Thoracic aorta (tissue), 2 donors: ENCODE measurements around the gene IGF1R. TPM values are rescaled to one million over a fixed set of nuclear protein-coding genes. Genes with fewer than 3 reads are reported as not detected.

Experiments
- ATAC-seq: fragments of 150-250 bp; one replicate; pipeline ENCODE4 v1.8.0; 2017; ENCODE audit warnings: low read depth; ENCODE audit not compliant: insufficient number of reproducible peaks, low FRiP score
- DNase-seq: peaks from one replicate; pipeline ENCODE4 v3.0.0-alpha.2; 2020; ENCODE audit warnings: low spot score
- H3K27ac ChIP-seq, 2 donors: fragments of 200-600 bp; sonication (generic); 1 replicate in 1 of 2; 2 replicates in 1 of 2; pipeline ENCODE4 v1.5.1; 2016; ENCODE audit warnings: mild to moderate bottlenecking in 2 of 2, moderate library complexity in 2 of 2
- H3K27me3 ChIP-seq: fragments of 200-600 bp; sonication (generic); replicated peaks from 2 replicates; pipeline ENCODE4 v1.6.0; 2016; ENCODE audit warnings: mild to moderate bottlenecking; ENCODE audit not compliant: insufficient read depth
- H3K36me3 ChIP-seq: fragments of 200-600 bp; sonication (generic); one replicate; pipeline ENCODE4 v1.5.1; 2016
- H3K4me1 ChIP-seq, 2 donors: fragments of 200-600 bp; sonication (generic); 1 replicate in 1 of 2; 2 replicates in 1 of 2; pipeline versions ENCODE4 v1.5.1 to v1.6.0; 2016; ENCODE audit warnings: low read depth in 2 of 2, mild to moderate bottlenecking in 1 of 2; ENCODE audit not compliant: control insufficient read depth in 1 of 2
- H3K4me3 ChIP-seq: fragments of 200-600 bp; sonication (generic); 2 replicates; pipeline ENCODE4 v1.5.1; 2016; ENCODE audit warnings: mild to moderate bottlenecking
- H3K9me3 ChIP-seq: fragments of 200-600 bp; sonication (generic); 2 replicates; pipeline ENCODE4 v1.5.1; 2016
- total RNA-seq, 2 donors: library from RNA; depleted of rRNA; stranded (reverse); fragments of >200 nt; gene quantifications; one replicate each; pipeline versions ENCODE4 v1.1.0 to v1.2.3, GENCODE V29; 2016
- TF ChIP-seq, protein P1 (sequence below): fragments of 200-600 bp; sonication (generic); IDR thresholded peaks from one replicate; pipeline ENCODE4 v1.5.1; 2019; ENCODE audit warnings: antibody characterized with exemption

Gene IGF1R
- total RNA-seq, 2 donors from 2014 or later = 127 to 159 TPM

DNA sequence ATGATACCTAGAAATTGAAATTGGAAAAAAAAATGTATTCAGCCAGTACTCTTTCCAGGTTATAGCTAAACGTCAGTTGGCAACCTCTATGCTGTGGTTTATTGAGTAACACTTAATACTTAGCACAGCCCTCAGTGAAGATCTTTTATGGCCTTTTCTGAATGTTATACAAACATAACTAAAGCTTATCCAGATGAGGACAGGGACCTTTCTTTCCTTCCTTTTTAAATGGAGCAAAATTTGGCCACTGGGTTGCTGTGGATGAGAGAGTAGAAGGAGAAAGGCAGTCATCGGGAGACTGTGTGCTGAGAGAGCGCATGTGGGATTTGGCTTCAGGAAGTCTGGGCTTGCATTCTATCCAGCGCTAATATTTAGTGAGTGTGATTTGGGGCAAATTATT is 36.1 kb downstream of the IGF1R start:
- ATAC-seq (no peak), DNase-seq (no peak)
- Histone ChIP-seq H3K4me1 (peaks cover 24 to 78% of the 10 kb centered on the region in 2 donors), H3K36me3 (no peaks in the 10 kb centered on the region), H3K27me3 (no peaks in the 10 kb centered on the region), H3K9me3 (no peaks in the 10 kb centered on the region), H3K27ac (peak overlapping the region; percentile 8 to 30), H3K4me3 (peak overlapping the region; percentile 24)
- TF ChIP-seq, protein P1, sequence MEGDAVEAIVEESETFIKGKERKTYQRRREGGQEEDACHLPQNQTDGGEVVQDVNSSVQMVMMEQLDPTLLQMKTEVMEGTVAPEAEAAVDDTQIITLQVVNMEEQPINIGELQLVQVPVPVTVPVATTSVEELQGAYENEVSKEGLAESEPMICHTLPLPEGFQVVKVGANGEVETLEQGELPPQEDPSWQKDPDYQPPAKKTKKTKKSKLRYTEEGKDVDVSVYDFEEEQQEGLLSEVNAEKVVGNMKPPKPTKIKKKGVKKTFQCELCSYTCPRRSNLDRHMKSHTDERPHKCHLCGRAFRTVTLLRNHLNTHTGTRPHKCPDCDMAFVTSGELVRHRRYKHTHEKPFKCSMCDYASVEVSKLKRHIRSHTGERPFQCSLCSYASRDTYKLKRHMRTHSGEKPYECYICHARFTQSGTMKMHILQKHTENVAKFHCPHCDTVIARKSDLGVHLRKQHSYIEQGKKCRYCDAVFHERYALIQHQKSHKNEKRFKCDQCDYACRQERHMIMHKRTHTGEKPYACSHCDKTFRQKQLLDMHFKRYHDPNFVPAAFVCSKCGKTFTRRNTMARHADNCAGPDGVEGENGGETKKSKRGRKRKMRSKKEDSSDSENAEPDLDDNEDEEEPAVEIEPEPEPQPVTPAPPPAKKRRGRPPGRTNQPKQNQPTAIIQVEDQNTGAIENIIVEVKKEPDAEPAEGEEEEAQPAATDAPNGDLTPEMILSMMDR = no peak

GRCh38 chr15:98684995-98685525 is 36.7 kb downstream of the IGF1R start:
- H3K4me3 ChIP-seq = no peak overlapping the region
- peaks cover 29 to 82% of the 10 kb centered on the region in 2 donors for H3K4me1 ChIP-seq
- peak overlapping the region in 1 of 2 donors; percentile 8 for H3K27ac ChIP-seq
- TF ChIP-seq, protein P1 = no peak
- no peaks in the 10 kb centered on the region for H3K27me3 ChIP-seq
- no peaks in the 10 kb centered on the region for H3K9me3 ChIP-seq
- no peak for DNase-seq
- H3K36me3 ChIP-seq = no peaks in the 10 kb centered on the region
- ATAC-seq = no peak

DNA sequence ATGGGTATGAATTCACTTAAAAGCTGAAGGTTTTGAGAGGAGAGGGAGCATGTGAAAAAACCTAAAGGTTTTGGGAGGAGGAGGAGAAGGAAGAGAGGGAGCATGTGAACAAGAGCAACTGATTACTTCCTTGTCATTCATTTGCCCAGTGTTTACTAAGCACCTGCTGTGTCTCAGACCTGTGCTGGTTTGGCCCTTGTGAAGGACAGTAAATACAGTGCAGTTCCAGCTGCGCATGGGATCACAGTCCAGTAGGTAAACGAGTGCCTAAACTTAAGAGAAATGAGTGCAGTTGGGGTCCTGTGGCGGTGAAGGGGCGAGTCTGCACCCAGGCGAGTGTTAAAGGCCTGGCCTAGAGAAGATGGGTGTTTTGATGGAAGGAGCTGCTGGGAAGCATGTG is 38.6 kb downstream of the IGF1R start:
- ATAC-seq = no peak
- TF ChIP-seq, protein P1 = no peak
- Histone ChIP-seq H3K27me3 (no peaks in the 10 kb centered on the region), H3K4me1 (peaks cover 36 to 90% of the 10 kb centered on the region in 2 donors), H3K9me3 (no peaks in the 10 kb centered on the region), H3K36me3 (no peaks in the 10 kb centered on the region), H3K27ac (no peak overlapping the region), H3K4me3 (no peak overlapping the region)
- no peak for DNase-seq

DNA sequence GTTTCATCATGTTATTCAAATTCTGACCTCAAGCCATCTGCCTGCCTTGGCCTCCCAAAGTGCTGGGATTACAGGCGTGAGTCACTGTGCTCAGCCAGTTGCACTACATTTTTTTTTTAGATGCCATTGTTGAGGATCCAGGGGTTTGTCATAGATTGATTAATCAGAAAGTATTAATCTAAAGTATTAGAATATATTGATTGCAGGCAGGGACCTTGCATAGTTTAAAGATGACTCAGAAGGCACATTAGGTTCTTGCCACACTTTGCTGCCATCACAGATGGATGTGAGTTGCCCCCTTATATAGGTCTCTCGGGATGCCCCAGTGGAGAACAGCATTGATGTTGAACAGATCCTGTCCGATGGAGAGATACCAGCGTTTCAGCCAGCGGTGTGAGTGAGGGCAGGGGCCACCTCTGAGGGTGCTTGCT is 41.1 kb downstream of the IGF1R start:
- ATAC-seq (no peak), DNase-seq (no peak)
- peaks cover 17 to 90% of the 10 kb centered on the region in 2 donors for H3K4me1 ChIP-seq
- H3K27me3 ChIP-seq = no peaks in the 10 kb centered on the region
- H3K4me3 ChIP-seq = no peak overlapping the region
- peak overlapping the region in 1 of 2 donors; percentile 9 for H3K27ac ChIP-seq
- TF ChIP-seq, protein P1 = no peak
- H3K9me3 ChIP-seq = no peaks in the 10 kb centered on the region
- no peaks in the 10 kb centered on the region for H3K36me3 ChIP-seq

DNA sequence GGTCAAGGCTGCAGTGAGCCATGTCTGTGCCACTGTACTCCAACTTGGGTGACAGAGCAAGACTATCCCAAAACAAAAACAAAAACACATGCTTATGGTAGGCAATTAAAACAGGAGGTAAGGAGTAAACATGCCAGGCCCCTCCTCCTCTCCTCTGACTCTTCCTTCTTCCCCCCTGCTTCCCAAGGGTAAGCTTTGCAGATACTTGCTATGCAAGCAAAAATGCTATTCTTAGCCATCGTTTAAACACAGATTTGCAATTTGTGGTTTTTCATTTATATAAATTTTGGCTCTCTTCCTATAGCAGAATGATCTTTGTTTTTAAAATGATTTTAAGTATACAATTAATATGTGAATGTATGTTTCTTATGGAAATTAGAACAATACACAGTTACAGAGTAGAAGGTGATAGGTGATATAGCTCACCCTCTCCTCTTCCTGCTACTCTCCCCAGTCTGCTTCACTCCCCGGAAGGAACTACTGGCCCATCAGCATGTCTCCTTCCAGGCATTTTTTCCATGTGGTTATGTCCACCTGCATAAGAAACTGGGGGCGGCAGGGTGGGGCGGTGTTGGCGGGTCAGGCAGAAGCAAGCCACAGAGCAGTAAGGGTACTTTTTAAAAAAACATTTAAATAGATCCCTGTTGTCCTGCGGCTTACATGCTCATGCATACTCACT is 42.1 kb downstream of the IGF1R start:
- no peak for ATAC-seq
- Histone ChIP-seq H3K36me3 (no peaks in the 10 kb centered on the region), H3K27ac (no peak overlapping the region), H3K9me3 (no peaks in the 10 kb centered on the region), H3K4me3 (no peak overlapping the region), H3K27me3 (no peaks in the 10 kb centered on the region), H3K4me1 (peaks cover 16 to 90% of the 10 kb centered on the region in 2 donors)
- DNase-seq = no peak
- TF ChIP-seq, protein P1 = no peak
